GM19467 (cell line): Measurements from ENCODE around the gene ZNF598.
"Not testable (repeated sequence)": the region's sequence is repeated elsewhere in the genome, so short reads cannot be mapped to it uniquely, and the experiment has no call there.

Source experiments
- ATAC-seq: cut with Tn5 transposase; IDR thresholded peaks from one replicate; pipeline ENCODE4 v1.9.1; 2021; ENCODE audit warnings: mild to moderate bottlenecking, moderate library complexity; ENCODE audit not compliant: unreplicated experiment

Gene ZNF598

GRCh38 chr16:1960665-1961630 is 48.7 kb downstream of the ZNF598 start:
- no peak for ATAC-seq

GRCh38 chr16:1959269-1960039 is 50.2 kb downstream of the ZNF598 start, which contains the start of gene NDUFB10:
Gene NDUFB10, plus strand, starts transcription at chr16:1959538. Its CDS starts 87 bp downstream, at chr16:1959625.
- ATAC-seq = peak; percentile 78

- no peak for ATAC-seq
These were observed 50.8 kb downstream of the ZNF598 start for GRCh38 chr16:1958715-1959268.

GRCh38 chr16:1958143-1958491 is 51.5 kb downstream of the ZNF598 start:
- ATAC-seq = not testable (repeated sequence)

- ATAC-seq = not testable (repeated sequence)
These were observed 52.0 kb downstream of the ZNF598 start for GRCh38 chr16:1957434-1958142.

GRCh38 chr16:1953734-1954133 is 55.9 kb downstream of the ZNF598 start:
- no peak for ATAC-seq

GRCh38 chr16:1950559-1950958 is 59.1 kb downstream of the ZNF598 start:
- ATAC-seq = no peak

- no peak for ATAC-seq
These were observed 59.6 kb downstream of the ZNF598 start for GRCh38 chr16:1950047-1950446.

GRCh38 chr16:1949507-1949906 is 60.1 kb downstream of the ZNF598 start:
- ATAC-seq = no peak
